ENCODE measurements around the gene ENPP3.

ENPP3 gene

GRCh38 chr6:131636880-131637792 lies at the start of gene ENPP3:
TSS of gene ENPP3 (plus strand) at chr6:131637302. CDS start at chr6:131637385, 83 bp downstream.
- DNase-seq (ENCODE audit: low spot score): no peak

GRCh38 chr6:131587909-131588308 lies 49.2 kb upstream of the ENPP3 start:
- DNase-seq (ENCODE audit: low spot score): no peak

GRCh38 chr6:131588643-131589042 lies 48.5 kb upstream of the ENPP3 start:
- no peak for DNase-seq (ENCODE audit: low spot score)

- DNase-seq (ENCODE audit: low spot score): no peak
Measured at GRCh38 chr6:131592935-131593334, 44.2 kb upstream of the ENPP3 start.

GRCh38 chr6:131594074-131594473 lies 43.0 kb upstream of the ENPP3 start:
- no peak for DNase-seq (ENCODE audit: low spot score)

GRCh38 chr6:131597446-131597845 lies 39.7 kb upstream of the ENPP3 start:
- DNase-seq (ENCODE audit: low spot score): peak; percentile 0

- no peak for DNase-seq (ENCODE audit: low spot score)
Measured at GRCh38 chr6:131600716-131601115, 36.4 kb upstream of the ENPP3 start.

- peak; percentile 47 for DNase-seq (ENCODE audit: low spot score)
Measured at GRCh38 chr6:131602781-131603312, 34.3 kb upstream of the ENPP3 start.

GRCh38 chr6:131613296-131613925 lies 23.7 kb upstream of the ENPP3 start:
- no peak for DNase-seq (ENCODE audit: low spot score)

GRCh38 chr6:131615275-131615674 lies 21.8 kb upstream of the ENPP3 start:
- DNase-seq (ENCODE audit: low spot score): no peak

GRCh38 chr6:131627724-131628682 lies 9.1 kb upstream of the ENPP3 start, which contains the start of gene MED23:
TSS of gene MED23 (minus strand) at chr6:131628242. CDS start at chr6:131628049, 193 bp downstream.
- DNase-seq (ENCODE audit: low spot score): peak; percentile 83

- DNase-seq (ENCODE audit: low spot score): no peak
Measured at GRCh38 chr6:131628726-131629125, 8.4 kb upstream of the ENPP3 start.

- no peak for DNase-seq (ENCODE audit: low spot score)
Measured at GRCh38 chr6:131629651-131630050, 7.5 kb upstream of the ENPP3 start.

- DNase-seq (ENCODE audit: low spot score): no peak
Measured at GRCh38 chr6:131631625-131632289, 5.3 kb upstream of the ENPP3 start.

GRCh38 chr6:131635384-131636340 lies 1.4 kb upstream of the ENPP3 start:
- no peak for DNase-seq (ENCODE audit: low spot score)

- no peak for DNase-seq (ENCODE audit: low spot score)
Measured at GRCh38 chr6:131638013-131638412, 911 bp downstream of the ENPP3 start.

- no peak for DNase-seq (ENCODE audit: low spot score)
Measured at GRCh38 chr6:131640100-131640499, 3.0 kb downstream of the ENPP3 start.

GRCh38 chr6:131640576-131640975 lies 3.5 kb downstream of the ENPP3 start:
- DNase-seq (ENCODE audit: low spot score): no peak

GRCh38 chr6:131641554-131641953 lies 4.5 kb downstream of the ENPP3 start:
- no peak for DNase-seq (ENCODE audit: low spot score)

GRCh38 chr6:131642565-131642964 lies 5.5 kb downstream of the ENPP3 start:
- DNase-seq (ENCODE audit: low spot score): no peak

All from hepatic stellate cell (primary cell).